K562 (cell line): Measurements from ENCODE around the gene P2RX5. TPM values are rescaled to one million over a fixed set of nuclear protein-coding genes. Genes with fewer than 3 reads are reported as not detected.

Source experiments
- ATF2 ChIP-seq: sonication (generic); formaldehyde crosslinking; IDR thresholded peaks from 2 replicates; pipeline ENCODE4 v1.8.1; 2022; ENCODE audit warnings: missing genetic modification reagents
- GABPB1 ChIP-seq: sonication (generic); formaldehyde crosslinking; IDR thresholded peaks from 2 replicates; pipeline ENCODE4 v1.8.0; 2022; ENCODE audit warnings: mild to moderate bottlenecking, missing genetic modification reagents
- GTF2E2 ChIP-seq: fragments of 200-800 bp; sonication (Bioruptor generic); IDR thresholded peaks from 2 replicates; pipeline ENCODE4 v1.6.1; 2016; ENCODE audit warnings: missing genetic modification characterization, missing compliant biosample characterization
- MAFK ChIP-seq: IDR thresholded peaks from 2 replicates; pipeline ENCODE4 v1.6.1; 2011; ENCODE audit warnings: low read length, improper control_type of control experiment
- MLX ChIP-seq, 2 experiments: fragments of 450-650 bp in 1 of 2; sonication (generic) in 1 of 2; formaldehyde crosslinking; conservative IDR thresholded peaks; 2 replicates each; pipeline versions ENCODE4 v1.4.0 to v1.8.1; 2020 to 2022; ENCODE audit warnings: mild to moderate bottlenecking in 1 of 2, missing genetic modification reagents in 1 of 2
- MTA1 ChIP-seq: fragments of 450-650 bp; IDR thresholded peaks from 2 replicates; pipeline ENCODE4 v1.6.1; 2017; ENCODE audit warnings: borderline replicate concordance
- MXD1 ChIP-seq: fragments of 250-450 bp; sonication (Bioruptor Pico); IDR thresholded peaks from 2 replicates; pipeline ENCODE4 v1.8.0; 2021; ENCODE audit warnings: borderline replicate concordance, mild to moderate bottlenecking, moderate library complexity; ENCODE audit not compliant: poor library complexity, severe bottlenecking
- NFIC ChIP-seq: fragments of 450-650 bp; IDR thresholded peaks from 2 replicates; pipeline ENCODE4 v1.6.1; 2017; ENCODE audit warnings: mild to moderate bottlenecking, inconsistent platforms
- RERE ChIP-seq: sonication (generic); formaldehyde crosslinking; IDR thresholded peaks from 2 replicates; pipeline ENCODE4 v1.8.0; 2023; ENCODE audit warnings: missing genetic modification reagents, mild to moderate bottlenecking, borderline replicate concordance
- RFX1 ChIP-seq: fragments of 450-650 bp; IDR thresholded peaks from 2 replicates; pipeline ENCODE4 v1.6.1; 2016; ENCODE audit warnings: mild to moderate bottlenecking, moderate library complexity
- THAP12 ChIP-seq: fragments of 250-450 bp; sonication (Bioruptor Pico); IDR thresholded peaks from 2 replicates; pipeline ENCODE4 v1.9.0; 2021; ENCODE audit warnings: mild to moderate bottlenecking, inconsistent platforms
- USF1 ChIP-seq: sonication (generic); formaldehyde crosslinking; IDR thresholded peaks from 2 replicates; pipeline ENCODE4 v1.9.0; 2022; ENCODE audit warnings: mild to moderate bottlenecking, missing genetic modification reagents
- ZNF696 ChIP-seq: fragments of 250-450 bp; sonication (Bioruptor Pico); conservative IDR thresholded peaks from 2 replicates; pipeline ENCODE4 v1.4.0; 2020; ENCODE audit warnings: mild to moderate bottlenecking, moderate library complexity
- polyA plus RNA-seq, 8 experiments: library from polyadenylated mRNA; depleted of rRNA in 4 of 8; stranded (reverse) in 5 of 8; unstranded in 3 of 8; fragments of >200 nt; fragmentation: Nextera tagmentation in 2 of 8; fragmentation: Illumina TruSeq in 1 of 8; extraction: Ambion mirVana in 2 of 8; extraction: Trizol in 1 of 8; gene quantifications; 2 replicates each; pipeline versions ENCODE4 v1.2.1 to v1.2.3, GENCODE V29; 2011 to 2014; ENCODE audit warnings: inconsistent platforms in 1 of 8, missing spikeins in 1 of 8
- total RNA-seq, 7 experiments: library from RNA; depleted of rRNA in 6 of 7; stranded (reverse); fragments of >200 nt in 6 of 7; fragmentation: Illumina TruSeq in 2 of 7; extraction: Trizol in 2 of 7; gene quantifications; 2 replicates each; pipeline versions ENCODE4 v1.2.1 to v1.2.3, GENCODE V29; 2011 to 2021; ENCODE audit warnings: low replicate concordance in 1 of 7

P2RX5 gene
- total and polyA plus RNA-seq, 9 of the 15 experiments (the other 6 are each of a cell fraction or from before 2014, with no cell fraction given): 0.31 to 4.0 (median 1.3) TPM

- TF ChIP-seq RERE (no peak), THAP12 (no peak), ATF2 (no peak), MAFK (no peak), RFX1 (no peak), NFIC (no peak), MLX (CRISPR knock-in tag; conservative IDR thresholded peaks at IDR 0.05) (no peak), USF1 (CRISPR knock-in tag) (no peak), MTA1 (no peak), GTF2E2 (tag) (no peak), MXD1 (CRISPR knock-in tag) (no peak), ZNF696 (CRISPR knock-in tag) (no peak), GABPB1 (no peak)
These were observed 20.1 kb downstream of the P2RX5 start (continued) for GRCh38 chr17:3675886-3676285.
